ENCODE results near the gene GAK. TPM values are rescaled to one million over a fixed set of nuclear protein-coding genes. Genes with fewer than 3 reads are reported as not detected.

GAK gene
- total RNA-seq, 3 donors from 2014 or later: 140 to 161 (median 148) TPM

DNA sequence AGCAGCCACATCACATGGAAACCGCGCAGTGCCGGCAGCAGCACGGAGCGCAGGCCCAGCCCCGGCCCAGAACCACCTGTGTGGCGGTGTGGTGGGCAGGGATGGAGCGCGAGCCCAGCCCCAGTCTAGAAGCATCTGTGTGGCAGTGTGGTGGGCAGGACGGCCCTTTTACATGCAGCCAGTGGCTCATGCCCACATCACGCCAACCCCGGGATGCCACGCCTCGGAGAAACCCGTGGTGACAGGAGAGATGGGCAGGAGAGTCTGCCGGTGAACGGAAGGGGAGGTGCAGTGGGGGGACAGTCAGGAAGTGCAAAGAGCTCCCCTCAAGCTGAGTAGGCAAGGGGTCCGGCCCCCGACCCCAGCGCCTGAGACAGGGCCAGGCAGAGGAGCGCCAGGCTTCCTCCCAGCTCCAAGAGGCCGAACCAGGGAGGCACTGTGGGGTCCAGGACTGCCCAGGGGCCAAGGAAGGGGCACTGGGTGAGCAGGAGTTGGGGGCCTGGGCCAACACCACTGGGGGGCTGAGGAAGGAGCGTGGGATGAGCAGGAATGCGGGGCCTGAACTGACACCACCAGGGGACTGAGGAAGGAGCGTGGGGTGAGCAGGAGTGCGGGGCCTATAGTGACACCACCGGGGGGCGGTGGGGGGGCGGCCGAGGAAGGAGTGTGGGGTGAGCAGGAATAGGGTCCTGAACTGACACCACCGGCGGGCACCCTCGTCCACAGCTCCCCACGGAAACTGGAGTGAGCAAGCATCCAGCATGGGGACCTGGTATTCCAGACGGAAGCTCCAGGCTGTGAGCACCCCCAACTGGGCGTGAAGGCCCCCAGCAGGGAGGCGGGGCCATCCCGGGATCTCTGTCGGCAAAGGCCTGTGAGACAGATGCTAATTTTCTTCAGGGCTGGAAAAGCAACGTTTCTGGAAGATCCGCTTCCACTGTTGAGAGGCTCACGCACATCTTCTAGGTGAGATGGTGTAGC, 28.8 kb downstream of the GAK start:
- Mint-ChIP-seq H3K9me3 (no peaks in the 10 kb centered on the region), H3K36me3 (ENCODE audit: insufficient read depth) (peaks cover 23% of the 10 kb centered on the region), H3K4me1 (ENCODE audit: low read depth) (peaks cover 5% of the 10 kb centered on the region), H3K27me3 (ENCODE audit: low read depth) (no peaks in the 10 kb centered on the region), H3K4me3 (no peak overlapping the region)
- no peak for DNase-seq
- ATAC-seq: no peak

DNA sequence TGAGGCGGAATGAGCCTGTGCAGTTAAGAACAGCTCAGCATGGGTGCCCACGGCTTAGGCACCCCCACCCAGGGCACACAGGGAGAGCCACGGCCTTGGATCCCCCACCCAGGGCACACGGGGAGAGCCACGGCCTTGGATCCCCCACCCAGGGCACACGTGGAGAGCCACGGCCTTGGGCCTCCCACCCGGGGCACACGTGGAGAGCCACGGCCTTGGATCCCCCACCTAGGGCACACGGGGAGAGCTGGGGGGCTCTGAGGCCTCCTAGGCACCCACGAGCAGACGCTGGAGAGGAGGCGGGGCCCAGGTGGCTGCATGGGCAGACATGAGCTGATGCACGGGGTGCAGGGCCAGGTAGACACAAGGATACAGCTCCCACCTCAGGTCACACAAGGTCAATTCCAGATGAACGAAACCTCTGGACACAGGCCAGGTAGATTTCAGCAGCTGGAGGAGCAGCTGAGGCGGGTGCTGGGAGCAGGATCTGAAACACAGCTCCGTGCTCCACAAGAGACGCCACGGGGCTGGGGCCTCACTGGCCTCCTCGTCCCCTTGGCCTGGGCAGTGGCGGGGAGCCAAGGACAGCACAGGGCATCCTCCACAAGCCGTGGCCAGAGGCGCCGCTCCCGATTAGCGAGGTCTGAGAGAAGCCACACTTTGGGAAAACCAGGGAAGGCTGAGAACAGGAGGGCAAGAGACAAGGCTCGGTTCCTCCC, 30.8 kb downstream of the GAK start:
- Mint-ChIP-seq H3K27me3 (ENCODE audit: low read depth) (no peaks in the 10 kb centered on the region), H3K4me1 (ENCODE audit: low read depth) (peaks cover 5% of the 10 kb centered on the region), H3K36me3 (ENCODE audit: insufficient read depth) (peaks cover 28% of the 10 kb centered on the region), H3K9me3 (no peaks in the 10 kb centered on the region), H3K4me3 (no peak overlapping the region)
- ATAC-seq (no peak), DNase-seq (no peak)

DNA sequence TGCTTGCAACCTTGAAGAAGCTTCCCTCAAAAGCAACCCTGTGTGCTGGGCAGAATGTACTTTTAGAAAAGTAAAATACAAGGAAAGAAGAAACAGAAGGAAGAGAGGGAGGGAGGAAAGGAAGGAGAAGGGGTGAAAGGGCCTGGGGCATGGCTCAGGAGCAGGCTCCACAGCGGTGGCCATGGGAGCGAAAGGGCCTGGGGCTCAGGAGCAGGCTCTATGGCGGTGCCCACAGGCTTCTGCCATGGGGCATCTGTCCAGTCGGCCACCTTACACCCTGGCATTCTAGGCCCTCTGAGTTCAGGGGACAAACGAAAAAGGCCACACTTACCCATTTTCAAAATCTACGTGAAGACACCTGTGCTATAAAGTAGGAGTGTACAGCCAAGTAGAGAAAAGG, 31.4 kb downstream of the GAK start:
- Mint-ChIP-seq H3K9me3 (no peaks in the 10 kb centered on the region), H3K4me3 (no peak overlapping the region), H3K36me3 (ENCODE audit: insufficient read depth) (peaks cover 28% of the 10 kb centered on the region), H3K4me1 (ENCODE audit: low read depth) (peaks cover 5% of the 10 kb centered on the region), H3K27me3 (ENCODE audit: low read depth) (no peaks in the 10 kb centered on the region)
- ATAC-seq (no peak), DNase-seq (no peak)

DNA sequence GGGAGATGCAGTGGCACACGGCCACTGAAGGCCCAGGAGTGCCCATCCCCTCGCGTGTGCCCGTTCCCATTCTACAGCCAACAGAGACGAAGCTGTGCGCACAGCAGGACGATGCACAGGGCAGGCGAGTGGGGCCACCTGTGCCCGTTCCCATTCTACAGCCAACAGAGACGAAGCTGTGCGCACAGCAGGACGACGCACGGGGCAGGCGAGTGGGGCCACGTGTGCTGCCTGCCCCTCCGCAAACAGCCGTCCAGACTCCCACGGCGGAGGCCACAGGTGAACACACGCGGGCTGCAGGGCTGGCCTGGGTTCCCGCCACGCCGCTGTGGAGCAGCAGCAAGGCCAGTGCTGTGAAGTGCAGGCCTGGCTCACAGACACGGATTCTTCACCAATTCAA, 32.0 kb downstream of the GAK start:
- Mint-ChIP-seq H3K9me3 (no peaks in the 10 kb centered on the region), H3K27me3 (ENCODE audit: low read depth) (no peaks in the 10 kb centered on the region), H3K36me3 (ENCODE audit: insufficient read depth) (peaks cover 26% of the 10 kb centered on the region), H3K4me3 (no peak overlapping the region), H3K4me1 (ENCODE audit: low read depth) (peaks cover 5% of the 10 kb centered on the region)
- DNase-seq: no peak
- ATAC-seq: no peak

DNA sequence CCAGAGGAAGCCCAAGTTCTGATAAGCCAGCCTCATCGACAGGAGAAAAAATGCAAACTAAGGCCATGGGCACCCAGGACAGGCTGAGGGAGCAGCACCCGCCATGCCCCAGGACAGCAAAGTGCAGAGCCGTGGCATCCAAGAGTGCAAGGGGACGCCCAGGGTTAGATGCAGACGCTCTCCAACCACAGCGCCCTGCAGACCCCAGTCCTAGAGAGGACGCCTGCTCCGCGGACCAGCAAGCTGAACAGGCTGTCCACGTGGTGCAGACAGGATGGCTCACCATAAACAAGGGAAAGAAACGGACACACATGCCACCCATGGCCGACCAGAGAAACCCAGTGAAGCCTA, 32.6 kb downstream of the GAK start:
- ATAC-seq (no peak), DNase-seq (no peak)
- Mint-ChIP-seq H3K27me3 (ENCODE audit: low read depth) (no peaks in the 10 kb centered on the region), H3K4me3 (no peak overlapping the region), H3K9me3 (no peaks in the 10 kb centered on the region), H3K4me1 (ENCODE audit: low read depth) (peaks cover 5% of the 10 kb centered on the region), H3K36me3 (ENCODE audit: insufficient read depth) (peaks cover 23% of the 10 kb centered on the region)

DNA sequence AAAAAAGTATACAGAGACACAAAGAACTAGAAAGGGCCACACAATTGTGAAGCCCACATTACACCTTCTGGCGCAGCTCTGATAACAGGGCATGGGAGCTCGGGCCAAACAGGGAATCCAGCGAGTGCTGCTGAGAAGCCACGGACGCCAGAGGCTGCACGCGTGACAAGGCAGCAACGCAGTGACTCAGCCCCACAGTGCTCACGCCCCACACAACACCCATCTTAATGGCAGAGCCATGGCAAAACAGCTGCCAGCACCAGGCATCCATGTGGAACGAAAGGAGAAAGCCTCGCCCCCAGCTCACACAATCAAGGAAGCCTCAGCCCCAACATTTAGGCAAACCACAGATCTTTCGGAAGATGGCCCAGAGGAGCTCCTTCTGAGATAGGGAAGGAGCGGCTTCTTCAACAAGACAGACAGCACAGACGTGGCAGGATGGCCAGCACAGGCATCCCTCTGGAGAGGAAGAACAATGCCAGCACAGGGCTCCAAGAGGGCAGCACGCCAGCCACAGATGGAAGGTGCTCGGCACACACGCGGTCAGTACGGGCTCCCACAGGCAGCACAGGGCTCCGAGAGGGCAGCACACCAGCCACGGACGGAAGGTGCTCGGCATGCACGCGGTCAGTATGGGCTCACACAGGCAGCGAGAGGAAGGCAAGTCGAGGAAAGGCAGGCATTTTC, 33.1 kb downstream of the GAK start:
- H3K9me3 Mint-ChIP-seq: no peaks in the 10 kb centered on the region
- no peaks in the 10 kb centered on the region for H3K27me3 Mint-ChIP-seq (ENCODE audit: low read depth)
- no peak for ATAC-seq
- H3K4me3 Mint-ChIP-seq: no peak overlapping the region
- DNase-seq: no peak
- H3K36me3 Mint-ChIP-seq (ENCODE audit: insufficient read depth): peaks cover 23% of the 10 kb centered on the region
- peaks cover 5% of the 10 kb centered on the region for H3K4me1 Mint-ChIP-seq (ENCODE audit: low read depth)

DNA sequence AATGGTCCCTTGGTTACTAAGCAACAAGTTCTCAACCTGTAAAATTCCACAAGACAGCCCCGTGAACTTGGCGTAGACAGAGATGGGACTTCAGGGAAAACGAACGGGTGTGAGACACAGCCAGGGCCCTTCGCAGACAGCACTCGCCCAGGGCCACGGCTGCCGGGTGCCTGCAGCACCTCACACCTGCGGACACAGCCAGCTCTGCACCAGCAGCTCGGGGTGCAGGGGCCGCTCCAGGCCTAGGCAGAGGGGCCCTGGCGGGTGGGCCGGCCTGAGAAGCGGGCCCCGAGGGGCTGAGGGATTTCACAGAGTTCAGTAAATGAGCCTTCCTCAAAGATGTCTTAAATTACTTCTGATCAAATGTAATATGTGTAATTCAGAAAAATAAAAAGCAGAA, 34.0 kb downstream of the GAK start:
- Mint-ChIP-seq H3K4me3 (no peak overlapping the region), H3K27me3 (ENCODE audit: low read depth) (no peaks in the 10 kb centered on the region), H3K4me1 (ENCODE audit: low read depth) (peaks cover 5% of the 10 kb centered on the region), H3K36me3 (ENCODE audit: insufficient read depth) (peaks cover 23% of the 10 kb centered on the region), H3K9me3 (no peaks in the 10 kb centered on the region)
- ATAC-seq (no peak), DNase-seq (no peak)

DNA sequence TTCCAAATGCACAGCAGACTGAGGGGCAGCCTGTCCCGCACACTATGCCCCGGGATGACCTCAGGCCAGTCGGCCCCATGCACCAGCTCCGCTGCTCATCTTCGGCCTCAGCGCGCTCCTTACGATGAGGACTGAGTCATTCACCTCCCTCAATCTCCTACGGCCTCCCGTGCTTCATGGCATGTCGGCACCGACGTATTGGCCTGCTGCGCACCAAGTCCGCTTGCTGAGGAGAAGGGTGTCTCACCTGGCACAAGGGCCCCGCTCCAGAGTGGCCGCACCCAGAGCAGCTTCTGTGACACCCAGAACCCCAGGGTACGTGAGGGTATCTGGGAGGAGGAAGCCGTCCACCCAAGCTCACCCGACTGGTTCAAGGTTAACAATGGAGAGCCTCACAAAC, 35.5 kb downstream of the GAK start:
- no peaks in the 10 kb centered on the region for H3K9me3 Mint-ChIP-seq
- ATAC-seq (no peak), DNase-seq (no peak)
- H3K36me3 Mint-ChIP-seq (ENCODE audit: insufficient read depth): peaks cover 18% of the 10 kb centered on the region
- no peaks in the 10 kb centered on the region for H3K27me3 Mint-ChIP-seq (ENCODE audit: low read depth)
- peaks cover 5% of the 10 kb centered on the region for H3K4me1 Mint-ChIP-seq (ENCODE audit: low read depth)
- no peak overlapping the region for H3K4me3 Mint-ChIP-seq

DNA sequence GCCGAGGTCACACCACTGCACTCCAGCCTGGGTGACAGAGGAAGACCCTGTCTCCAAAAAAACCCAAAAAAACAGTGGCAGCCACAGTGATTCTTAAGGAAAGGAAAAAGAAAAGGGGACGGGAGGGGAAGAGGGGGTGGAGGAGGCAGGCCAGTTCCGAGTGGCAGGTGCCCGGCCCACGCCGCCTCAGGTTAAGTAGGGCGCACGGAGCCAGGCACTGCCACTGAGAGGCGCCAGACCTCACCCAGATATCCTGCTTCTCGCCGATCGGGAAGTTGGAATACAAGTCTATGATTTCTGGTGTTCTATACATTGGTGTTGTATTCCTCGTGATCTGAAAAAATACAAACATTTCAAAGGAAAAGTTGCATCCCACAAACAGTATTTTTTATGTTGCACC, 35.9 kb downstream of the GAK start:
- Mint-ChIP-seq H3K4me1 (ENCODE audit: low read depth) (peaks cover 5% of the 10 kb centered on the region), H3K4me3 (no peak overlapping the region), H3K9me3 (no peaks in the 10 kb centered on the region), H3K27me3 (ENCODE audit: low read depth) (no peaks in the 10 kb centered on the region), H3K36me3 (ENCODE audit: insufficient read depth) (peaks cover 18% of the 10 kb centered on the region)
- DNase-seq (no peak), ATAC-seq (no peak)

DNA sequence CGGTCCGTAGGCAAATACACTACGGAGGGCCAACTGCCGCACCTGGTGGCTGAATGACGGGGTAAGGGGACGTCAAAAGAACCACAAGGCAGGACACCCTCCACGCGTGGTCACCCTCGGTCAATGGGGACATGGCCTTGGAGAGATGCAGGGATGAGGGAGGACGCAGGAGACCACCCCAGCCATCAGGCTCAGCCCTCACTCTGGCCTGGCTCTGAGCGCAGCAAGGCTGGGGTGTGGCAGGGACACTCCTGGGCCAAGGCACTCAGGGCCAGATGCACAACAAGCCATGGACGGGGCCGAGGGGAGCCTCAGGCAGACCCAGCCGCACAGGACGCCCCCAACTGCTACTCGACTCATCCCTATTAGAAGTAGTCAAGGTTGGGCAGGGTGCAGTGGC, 36.5 kb downstream of the GAK start:
- H3K27me3 Mint-ChIP-seq (ENCODE audit: low read depth): no peaks in the 10 kb centered on the region
- H3K9me3 Mint-ChIP-seq: no peaks in the 10 kb centered on the region
- DNase-seq (no peak), ATAC-seq (no peak)
- H3K36me3 Mint-ChIP-seq (ENCODE audit: insufficient read depth): peaks cover 18% of the 10 kb centered on the region
- no peak overlapping the region for H3K4me3 Mint-ChIP-seq
- peaks cover 5% of the 10 kb centered on the region for H3K4me1 Mint-ChIP-seq (ENCODE audit: low read depth)

DNA sequence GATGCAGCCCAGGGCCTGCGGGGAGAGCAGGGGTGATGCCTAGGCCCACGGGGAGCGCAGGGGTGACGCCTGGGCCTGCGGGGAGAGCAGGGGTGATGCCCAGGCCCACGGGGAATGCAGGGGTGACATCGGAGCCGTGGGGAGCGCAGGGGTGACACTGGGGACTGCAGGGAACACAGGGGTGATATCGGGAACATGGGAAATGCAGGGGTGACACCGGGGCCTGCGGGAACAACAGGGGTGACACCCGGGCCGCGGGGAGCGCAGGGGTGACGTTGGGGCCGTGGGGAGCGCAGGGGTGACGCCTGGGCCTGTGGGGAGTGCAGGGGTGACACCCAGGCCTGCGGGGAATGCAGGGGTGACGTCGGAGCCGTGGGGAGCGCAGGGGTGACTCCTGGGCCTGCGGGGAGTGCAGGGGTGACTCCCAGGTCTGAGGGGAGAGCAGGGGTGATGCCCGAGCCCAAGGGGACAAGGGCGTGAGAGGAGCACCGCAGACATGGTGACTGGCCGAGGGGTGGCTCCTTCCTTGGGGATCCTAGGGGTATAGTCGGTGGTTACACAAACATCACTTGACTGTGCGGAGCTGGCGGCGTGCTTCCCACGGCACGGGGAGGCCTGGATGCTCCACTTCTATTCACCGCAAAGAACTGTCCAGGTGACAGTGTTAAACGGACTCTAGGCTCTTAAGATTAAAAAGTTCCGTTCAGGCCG, 38.0 kb downstream of the GAK start:
- DNase-seq (no peak), ATAC-seq (no peak)
- Mint-ChIP-seq H3K4me1 (ENCODE audit: low read depth) (peaks cover 1% of the 10 kb centered on the region), H3K27me3 (ENCODE audit: low read depth) (no peaks in the 10 kb centered on the region), H3K9me3 (no peaks in the 10 kb centered on the region), H3K36me3 (ENCODE audit: insufficient read depth) (peaks cover 12% of the 10 kb centered on the region), H3K4me3 (no peak overlapping the region)

DNA sequence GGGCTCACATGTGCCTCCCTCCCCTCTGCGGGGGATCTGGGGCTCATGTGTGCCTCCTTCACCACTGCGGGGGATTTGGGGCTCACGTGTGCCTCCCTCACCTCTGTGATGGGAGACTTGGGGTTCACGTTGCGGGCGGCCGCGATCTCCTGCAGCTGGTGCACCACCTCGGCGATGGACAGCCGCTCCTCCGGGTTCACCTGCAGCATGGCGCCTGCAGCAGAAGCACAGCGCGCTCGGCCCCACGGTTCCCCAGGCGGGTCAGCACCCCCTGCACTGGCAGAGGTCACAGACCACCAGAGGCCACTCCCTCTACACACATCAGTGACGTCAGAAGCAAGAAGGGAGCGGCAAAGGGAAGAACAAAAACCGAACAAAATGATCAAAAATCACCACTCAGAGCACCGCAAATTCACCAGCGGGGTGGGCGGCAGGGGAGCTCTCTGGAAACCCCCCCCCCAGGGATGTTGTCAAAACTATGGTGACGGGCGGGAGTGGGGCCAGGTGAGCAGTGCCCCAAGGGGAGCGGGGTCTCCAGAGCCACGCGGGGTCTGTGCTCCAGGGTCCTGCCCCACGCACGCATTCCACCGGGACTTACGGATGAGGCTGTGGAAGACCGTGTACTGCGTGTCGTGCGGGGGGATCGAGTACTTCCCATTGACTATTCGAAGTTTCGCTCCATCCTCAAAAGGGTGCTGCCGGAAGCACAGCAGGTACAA, 38.7 kb downstream of the GAK start:
- ATAC-seq: no peak
- DNase-seq: no peak
- Mint-ChIP-seq H3K4me3 (no peak overlapping the region), H3K9me3 (no peaks in the 10 kb centered on the region), H3K36me3 (ENCODE audit: insufficient read depth) (peaks cover 10% of the 10 kb centered on the region), H3K27me3 (ENCODE audit: low read depth) (no peaks in the 10 kb centered on the region), H3K4me1 (ENCODE audit: low read depth) (no peaks in the 10 kb centered on the region)

DNA sequence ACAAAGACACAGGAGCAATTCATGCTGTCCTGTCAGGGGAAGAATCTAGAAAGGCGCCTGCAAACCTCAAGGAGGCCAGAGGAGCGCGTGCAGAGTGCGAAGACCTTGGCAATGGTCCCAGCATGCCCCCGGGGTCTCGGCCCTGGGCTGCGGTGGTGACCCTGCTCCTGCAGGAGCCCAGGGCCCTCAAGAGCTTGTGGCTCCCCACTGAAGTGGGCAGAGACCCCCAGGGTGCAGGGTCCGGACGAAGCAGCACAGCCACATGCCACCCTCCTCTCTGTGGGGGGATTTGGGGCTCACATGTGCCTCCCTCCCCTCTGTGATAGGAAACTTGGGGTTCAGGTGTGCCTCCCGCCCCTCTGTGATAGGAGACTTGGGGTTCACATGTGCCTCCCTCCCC, 39.3 kb downstream of the GAK start:
- no peak for ATAC-seq
- Mint-ChIP-seq H3K4me1 (ENCODE audit: low read depth) (no peaks in the 10 kb centered on the region), H3K36me3 (ENCODE audit: insufficient read depth) (peaks cover 13% of the 10 kb centered on the region), H3K4me3 (no peak overlapping the region), H3K9me3 (no peaks in the 10 kb centered on the region), H3K27me3 (ENCODE audit: low read depth) (no peaks in the 10 kb centered on the region)
- DNase-seq: no peak

Data from activated T-cell treated with anti-CD3 and anti-CD28 coated beads, Interleukin-2, amount 50 U/mL, for 4 hours (primary cell).